SU-DHL-6 (cell line): ENCODE results near the gene MYRFL.

Source experiments
- H2AFZ ChIP-seq: fragments of 200-600 bp; sonication (generic); 2 replicates; pipeline ENCODE4 v1.6.1; 2014; ENCODE audit warnings: low read depth, mild to moderate bottlenecking, moderate library complexity, mixed read lengths, antibody characterized with exemption, low read length; ENCODE audit not compliant: severe bottlenecking
- H3F3A ChIP-seq: fragments of 200-600 bp; shearing (Covaris generic); 2 replicates; pipeline ENCODE4 v1.6.0; 2016; ENCODE audit warnings: antibody characterized with exemption, mild to moderate bottlenecking; ENCODE audit not compliant: insufficient read depth
- H3K27ac ChIP-seq: fragments of 200-600 bp; sonication (generic); 2 replicates; pipeline ENCODE4 v1.5.1; 2016; ENCODE audit warnings: low read depth, mild to moderate bottlenecking, low read length, moderate library complexity, mixed read lengths
- H3K27me3 ChIP-seq: fragments of 200-600 bp; sonication (generic), shearing (Covaris generic); 2 replicates; pipeline ENCODE4 v1.6.0; 2014; ENCODE audit warnings: mild to moderate bottlenecking, low read length
- H3K36me3 ChIP-seq: fragments of 200-600 bp; sonication (generic); 2 replicates; pipeline ENCODE4 v1.6.1; 2014; ENCODE audit warnings: mild to moderate bottlenecking, low read length, mixed read lengths
- H3K4me2 ChIP-seq: fragments of 300-600, 200-600 bp; shearing (Covaris generic), sonication (generic); 2 replicates; pipeline ENCODE4 v1.6.0; 2014; ENCODE audit warnings: low read length, low read depth, mild to moderate bottlenecking; ENCODE audit not compliant: poor library complexity, severe bottlenecking
- H3K4me3 ChIP-seq: fragments of 200-600 bp; sonication (generic); 2 replicates; pipeline ENCODE4 v1.5.1; 2014; ENCODE audit warnings: antibody characterized with exemption, low read length, mild to moderate bottlenecking, mixed read lengths; ENCODE audit not compliant: insufficient read depth, poor library complexity, severe bottlenecking
- H3K79me2 ChIP-seq: fragments of 200-600 bp; sonication (generic); 2 replicates; pipeline ENCODE4 v1.6.1; 2014; ENCODE audit warnings: mild to moderate bottlenecking, low read length, moderate library complexity; ENCODE audit not compliant: insufficient read depth
- H3K9ac ChIP-seq: fragments of 200-600 bp; sonication (generic); 2 replicates; pipeline ENCODE4 v1.7.0; 2014; ENCODE audit warnings: mild to moderate bottlenecking, low read length
- H3K9me2 ChIP-seq: fragments of 200-600 bp; sonication (generic); replicated peaks from 2 replicates; pipeline ENCODE4 v1.6.1; 2014; ENCODE audit warnings: low read length; ENCODE audit not compliant: insufficient read depth
- H3K9me3 ChIP-seq: fragments of 200-600 bp; sonication (generic); 2 replicates; pipeline ENCODE4 v1.6.1; 2014; ENCODE audit warnings: low read length, mixed read lengths; ENCODE audit not compliant: insufficient read depth
- H4K20me1 ChIP-seq: fragments of 200-600 bp; sonication (generic); 2 replicates; pipeline ENCODE4 v1.6.1; 2014; ENCODE audit warnings: low read depth, mild to moderate bottlenecking, antibody characterized with exemption, low read length, moderate library complexity, mixed read lengths
- EZH2phosphoT487 ChIP-seq: fragments of 200-600 bp; sonication (generic), shearing (Covaris generic); conservative IDR thresholded peaks from 2 replicates; pipeline ENCODE4 v1.6.1; 2018; ENCODE audit warnings: mild to moderate bottlenecking, antibody characterized with exemption, low read length, moderate library complexity, mixed read lengths
- TF ChIP-seq, protein P1 (sequence below): fragments of 200-600 bp; sonication (generic); IDR thresholded peaks from one replicate; pipeline ENCODE4 v1.5.1; 2017; ENCODE audit warnings: antibody characterized with exemption, mild to moderate bottlenecking, low read length, moderate library complexity; ENCODE audit not compliant: insufficient read depth, poor library complexity, severe bottlenecking

Gene MYRFL

GRCh38 chr12:69932676-69933552, 107.9 kb downstream of the MYRFL start:
- TF ChIP-seq, protein P1, sequence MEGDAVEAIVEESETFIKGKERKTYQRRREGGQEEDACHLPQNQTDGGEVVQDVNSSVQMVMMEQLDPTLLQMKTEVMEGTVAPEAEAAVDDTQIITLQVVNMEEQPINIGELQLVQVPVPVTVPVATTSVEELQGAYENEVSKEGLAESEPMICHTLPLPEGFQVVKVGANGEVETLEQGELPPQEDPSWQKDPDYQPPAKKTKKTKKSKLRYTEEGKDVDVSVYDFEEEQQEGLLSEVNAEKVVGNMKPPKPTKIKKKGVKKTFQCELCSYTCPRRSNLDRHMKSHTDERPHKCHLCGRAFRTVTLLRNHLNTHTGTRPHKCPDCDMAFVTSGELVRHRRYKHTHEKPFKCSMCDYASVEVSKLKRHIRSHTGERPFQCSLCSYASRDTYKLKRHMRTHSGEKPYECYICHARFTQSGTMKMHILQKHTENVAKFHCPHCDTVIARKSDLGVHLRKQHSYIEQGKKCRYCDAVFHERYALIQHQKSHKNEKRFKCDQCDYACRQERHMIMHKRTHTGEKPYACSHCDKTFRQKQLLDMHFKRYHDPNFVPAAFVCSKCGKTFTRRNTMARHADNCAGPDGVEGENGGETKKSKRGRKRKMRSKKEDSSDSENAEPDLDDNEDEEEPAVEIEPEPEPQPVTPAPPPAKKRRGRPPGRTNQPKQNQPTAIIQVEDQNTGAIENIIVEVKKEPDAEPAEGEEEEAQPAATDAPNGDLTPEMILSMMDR = no peak
- no peak for TF ChIP-seq EZH2phosphoT487
- Histone ChIP-seq H3K4me2 (peak overlapping the region; percentile 9), H3K9me2 (no peaks in the 10 kb centered on the region), H3K9me3 (no peaks in the 10 kb centered on the region), H3K4me3 (no peak overlapping the region), H3K79me2 (no peaks in the 10 kb centered on the region), H3K36me3 (no peaks in the 10 kb centered on the region), H4K20me1 (no peaks in the 10 kb centered on the region), H3K27ac (no peak overlapping the region), H3K9ac (no peak overlapping the region), H3K27me3 (no peaks in the 10 kb centered on the region), H3F3A (no peaks in the 10 kb centered on the region), H2AFZ (no peak overlapping the region)

- Histone ChIP-seq H3F3A (no peaks in the 10 kb centered on the region), H3K9me2 (no peaks in the 10 kb centered on the region), H3K4me2 (no peak overlapping the region), H2AFZ (no peak overlapping the region), H3K9me3 (no peaks in the 10 kb centered on the region), H3K9ac (no peak overlapping the region), H3K27me3 (no peaks in the 10 kb centered on the region), H4K20me1 (no peaks in the 10 kb centered on the region), H3K27ac (no peak overlapping the region), H3K79me2 (no peaks in the 10 kb centered on the region), H3K36me3 (no peaks in the 10 kb centered on the region), H3K4me3 (no peak overlapping the region)
- no peak for TF ChIP-seq EZH2phosphoT487
- TF ChIP-seq, protein P1 = no peak
These were observed 109.0 kb downstream of the MYRFL start for GRCh38 chr12:69934011-69934410.

DNA sequence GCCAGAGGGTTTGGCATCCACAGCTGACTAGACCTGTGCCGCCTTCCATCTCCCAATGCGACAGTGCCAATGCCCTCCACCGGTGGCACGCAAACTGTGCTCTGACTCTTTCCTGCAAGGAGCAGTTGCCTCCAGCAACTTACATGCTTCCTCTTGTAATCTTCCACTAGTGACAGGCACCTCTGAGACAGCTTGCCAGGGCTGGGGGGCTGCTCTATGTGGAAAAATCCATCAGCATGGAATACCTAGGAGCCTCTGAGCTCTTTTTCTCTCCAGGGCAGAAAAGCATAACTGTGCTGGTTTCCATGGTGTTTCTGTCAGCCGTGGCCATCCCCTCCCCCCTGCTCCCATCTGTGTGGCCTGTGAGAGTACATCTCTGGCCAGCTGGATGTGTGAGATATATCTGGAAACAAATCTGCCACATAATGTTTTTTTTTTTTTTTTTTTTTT, 110.6 kb downstream of the MYRFL start:
- no peaks in the 10 kb centered on the region for H3F3A ChIP-seq
- H2AFZ ChIP-seq = no peak overlapping the region
- no peaks in the 10 kb centered on the region for H3K9me3 ChIP-seq
- no peaks in the 10 kb centered on the region for H3K27me3 ChIP-seq
- TF ChIP-seq EZH2phosphoT487 = no peak
- TF ChIP-seq, protein P1 = no peak
- no peaks in the 10 kb centered on the region for H4K20me1 ChIP-seq
- H3K9me2 ChIP-seq = no peaks in the 10 kb centered on the region
- H3K9ac ChIP-seq = no peak overlapping the region
- no peaks in the 10 kb centered on the region for H3K79me2 ChIP-seq
- H3K27ac ChIP-seq = no peak overlapping the region
- no peak overlapping the region for H3K4me3 ChIP-seq
- H3K4me2 ChIP-seq = no peak overlapping the region
- no peaks in the 10 kb centered on the region for H3K36me3 ChIP-seq
